Measurements from ENCODE around the gene ZNF841.

GRCh38 chr19:52139252-52140031 lies 43.9 kb upstream of the ZNF841 start, which contains the start of gene ZNF616:
- TF ChIP-seq SUZ12 (IDR thresholded peaks at IDR 0.05; ENCODE audit: extremely low read depth, insufficient read depth, insufficient read length) (no peak), ZNF274 (IDR thresholded peaks at IDR 0.05; ENCODE audit: low read depth, low read length) (no peak), YY1 (IDR thresholded peaks at IDR 0.05; ENCODE audit: insufficient read depth, insufficient read length) (no peak)

All from NT2/D1 (cell line).